Sciatic nerve (tissue), 2 donors: ENCODE results near the gene UBE3B. TPM values are rescaled to one million over a fixed set of nuclear protein-coding genes. Genes with fewer than 3 reads are reported as not detected.
A peak's percentile ranks its signal among the peaks of the same experiment; 100 is the strongest.

ENCODE experiments used
- ATAC-seq: fragments of 200-7000 bp; cut with Tn5 transposase; one replicate; pipeline ENCODE4 v1.9.1; 2020; ENCODE audit warnings: mild to moderate bottlenecking, moderate library complexity
- DNase-seq: peaks from one replicate; pipeline ENCODE4 v3.0.0-alpha.2; 2020; ENCODE audit warnings: low spot score
- intact Hi-C: fragments of 100-400 bp; cut with DNase I; formaldehyde crosslinking; loops from one replicate; pipeline ENCODE4 v1.14.2; 2022
- total RNA-seq: library from RNA; stranded (reverse); fragmentation: NEBNext Ultra II Directional; extraction: Animal tissue kit (Norgen Biotek cat#: 25700); gene quantifications from one replicate; pipeline ENCODE4 v1.2.1, GENCODE V29; 2021
- donor health status: DM: no; HTN: no; CAD: no.
- donor health status: DM: no; HTN: no; CAD: no.

The UBE3B gene
- total RNA-seq, 1 donor from 2014 or later, result 40.4 TPM

DNA sequence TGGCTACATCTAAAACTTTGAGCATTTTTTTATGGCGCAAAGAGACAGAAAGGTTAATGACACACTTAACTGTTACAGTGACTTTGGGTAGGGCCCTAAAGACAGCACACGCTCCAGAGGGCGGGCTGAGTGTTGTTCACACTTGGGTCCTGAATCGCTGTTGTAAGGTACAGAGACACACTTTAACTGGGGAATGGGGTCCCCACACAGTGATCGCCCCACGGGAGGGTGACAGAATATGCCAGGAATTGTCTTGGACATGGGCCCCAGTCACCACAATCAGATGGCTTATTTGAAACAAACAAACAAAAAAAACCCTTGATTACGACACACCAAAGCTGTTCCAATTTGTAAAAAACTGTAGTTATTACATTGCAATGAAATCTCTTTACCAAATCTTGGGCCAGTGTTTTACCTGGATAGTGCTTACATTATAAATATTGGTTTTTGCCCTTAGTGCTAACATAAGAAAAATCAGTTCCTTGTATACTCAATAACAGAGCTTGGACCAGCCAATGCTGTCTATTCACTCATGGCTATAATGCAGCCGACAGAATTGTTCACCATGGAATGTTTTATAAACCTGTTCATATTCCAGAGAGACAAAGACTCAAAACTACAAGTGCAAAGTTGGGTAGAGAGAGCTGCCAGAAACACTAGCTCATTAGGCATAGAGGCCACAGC is 28.6 kb upstream of the UBE3B start:
- intact Hi-C loops, result no loop called here
- no peak for DNase-seq
- no peak for ATAC-seq

DNA sequence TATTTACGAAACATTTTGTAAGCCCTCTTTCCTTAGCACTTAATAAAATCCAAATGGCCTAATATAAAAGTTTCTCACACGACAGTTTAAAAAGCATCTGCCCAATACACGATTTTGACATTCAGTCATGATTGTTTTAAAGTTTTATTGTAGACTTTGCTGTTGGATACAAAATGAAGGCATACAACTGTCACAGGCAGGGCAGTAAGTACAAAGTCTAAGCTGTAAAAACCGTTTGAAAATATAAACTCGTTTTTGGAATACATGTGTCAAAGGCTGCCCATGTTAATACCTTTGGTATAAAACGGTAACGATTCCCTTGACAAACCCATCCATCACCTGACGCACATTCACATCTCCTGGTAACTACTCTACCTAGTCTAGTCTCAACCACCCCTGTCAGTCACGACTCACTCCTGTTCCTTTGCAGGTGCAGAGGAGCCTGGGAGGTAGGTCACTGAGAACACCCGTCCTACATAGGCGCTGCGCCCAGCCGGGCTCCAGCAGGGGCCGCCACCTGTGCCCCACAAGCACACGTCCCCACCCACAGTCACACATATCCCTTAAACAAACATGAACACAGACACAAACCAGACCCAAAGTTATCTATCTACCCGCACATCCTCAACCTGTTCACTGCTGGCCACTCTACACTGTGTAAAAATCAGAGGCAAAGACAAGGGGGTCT is 27.4 kb upstream of the UBE3B start:
- no peak for ATAC-seq
- intact Hi-C loops, result no loop called here
- no peak for DNase-seq

DNA sequence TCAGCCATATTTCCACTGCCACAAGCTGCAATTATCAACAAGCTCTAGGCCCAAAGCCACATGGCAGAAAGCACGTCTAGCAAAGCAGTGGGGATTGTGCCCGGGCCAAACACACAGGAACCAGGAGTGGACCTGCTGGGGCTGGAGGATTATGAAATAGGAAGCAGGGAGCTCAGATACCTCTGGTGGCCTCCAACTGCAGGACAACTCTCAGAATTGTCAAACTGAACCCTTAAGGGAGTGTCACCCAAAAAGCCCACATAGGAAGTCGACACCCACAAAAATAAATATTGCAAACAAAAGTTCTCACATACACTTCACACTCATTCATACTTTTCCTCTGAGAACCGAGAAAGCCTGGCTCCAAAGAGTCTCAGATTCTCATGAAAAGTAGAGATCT is 26.5 kb upstream of the UBE3B start:
- ATAC-seq (no peak), DNase-seq (no peak)

DNA sequence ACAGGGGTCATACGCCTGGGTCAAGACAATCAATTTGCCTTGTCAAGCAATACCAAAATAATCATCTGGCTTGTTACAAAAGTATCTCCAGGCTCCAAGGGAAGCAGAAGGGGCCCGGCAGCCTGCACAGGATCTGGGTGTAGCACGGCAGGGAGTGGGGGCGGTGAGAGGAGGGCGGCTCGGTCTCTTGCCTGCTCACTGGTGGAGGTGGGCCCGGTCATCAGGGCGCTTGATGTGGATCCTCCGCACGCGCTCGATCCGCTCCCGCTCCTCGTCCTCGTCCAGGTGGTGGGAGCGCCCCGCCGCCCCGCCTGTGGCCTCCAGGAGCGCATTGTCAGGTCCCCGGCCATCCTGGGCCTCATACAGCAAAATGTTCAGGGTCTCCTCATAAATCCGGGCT is 26.0 kb upstream of the UBE3B start:
- ATAC-seq (no peak), DNase-seq (no peak)
- intact Hi-C loops, result no loop called here

More for the DNA sequence above, 26.5 kb upstream of the UBE3B start:
- intact Hi-C loops, result no loop called here

DNA sequence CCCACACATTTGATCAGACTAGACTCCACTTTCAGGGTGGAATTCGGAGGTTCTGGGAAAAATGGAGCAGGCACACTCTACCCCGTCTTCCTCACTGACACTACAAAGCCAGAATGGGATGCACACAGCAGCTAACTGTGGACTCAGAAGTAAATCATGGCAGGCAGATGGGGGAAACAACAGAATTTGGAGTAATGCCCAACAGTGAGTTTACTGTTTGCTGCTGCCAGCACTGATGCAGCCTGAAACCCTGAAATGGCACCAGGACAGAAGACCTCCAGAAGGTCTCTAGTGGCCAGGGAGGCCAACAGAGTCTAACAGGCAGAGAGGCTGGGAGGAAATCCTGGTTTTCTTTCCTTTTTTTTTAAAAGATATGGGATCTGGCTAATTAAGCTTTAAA is 24.9 kb upstream of the UBE3B start:
- intact Hi-C loops, result no loop called here
- no peak for DNase-seq
- no peak for ATAC-seq

DNA sequence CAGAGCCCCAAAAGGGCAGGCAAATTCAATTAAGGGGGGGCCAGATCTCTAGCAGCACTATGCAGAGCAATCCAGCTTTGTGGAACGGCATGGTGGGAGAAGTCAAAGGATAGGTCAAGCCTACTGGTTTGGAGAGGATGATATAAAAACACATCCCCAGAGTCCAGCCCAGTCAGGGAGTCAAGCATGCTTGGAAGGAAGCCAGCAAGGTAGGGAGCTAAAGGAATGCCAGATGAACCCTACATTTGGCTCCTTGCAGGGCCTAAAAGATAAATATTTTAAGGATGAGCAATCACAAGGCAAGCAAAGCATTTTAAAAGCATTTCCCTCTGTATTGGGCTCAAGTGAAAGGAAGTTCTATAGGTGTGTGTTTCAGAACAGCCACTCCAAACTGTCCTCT is 21.7 kb upstream of the UBE3B start:
- ATAC-seq (no peak), DNase-seq (no peak)
- intact Hi-C loops, result no loop called here

DNA sequence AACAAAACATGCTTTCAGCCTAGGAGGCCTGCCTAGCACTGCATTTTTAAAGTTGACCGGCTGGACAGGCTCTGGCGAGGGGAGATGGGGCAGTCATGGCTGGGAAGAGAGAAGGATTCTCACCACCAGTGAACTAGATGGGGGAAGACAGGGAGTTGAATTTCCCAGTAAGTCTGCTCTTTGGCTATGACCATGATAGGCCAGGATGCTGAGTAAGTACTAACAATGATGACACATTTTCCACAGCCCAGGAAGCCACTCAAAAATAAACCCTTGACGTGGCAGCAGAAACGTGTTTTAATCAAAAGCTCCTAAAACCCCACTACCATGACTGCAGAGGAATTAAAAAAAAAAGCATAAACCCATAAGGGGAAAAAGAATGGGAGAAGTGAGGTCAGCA is 19.3 kb upstream of the UBE3B start:
- intact Hi-C loops, result no loop called here
- ATAC-seq (no peak), DNase-seq (no peak)

DNA sequence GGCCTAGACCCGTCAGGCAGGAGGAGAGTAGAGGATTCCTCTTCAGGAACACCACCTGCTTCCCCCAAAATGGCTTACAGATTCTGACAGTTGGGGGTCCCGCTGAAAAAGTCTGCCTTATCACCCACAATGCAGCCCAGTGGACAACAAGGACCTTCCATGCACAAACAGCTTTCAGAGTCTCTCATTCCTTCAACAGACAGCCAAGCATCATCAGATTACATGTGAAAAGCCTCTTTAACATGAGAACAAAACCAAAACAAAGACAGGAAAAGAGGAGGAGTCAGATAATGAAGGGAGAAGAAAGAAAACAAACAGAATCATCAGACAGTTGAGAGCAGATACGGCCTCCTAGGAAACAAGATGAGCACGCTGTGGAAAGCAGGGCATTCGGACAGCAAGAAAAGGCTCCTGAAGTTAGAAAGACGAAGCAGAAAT is 18.6 kb upstream of the UBE3B start:
- DNase-seq, result no peak
- intact Hi-C loops, result no loop called here
- no peak for ATAC-seq

DNA sequence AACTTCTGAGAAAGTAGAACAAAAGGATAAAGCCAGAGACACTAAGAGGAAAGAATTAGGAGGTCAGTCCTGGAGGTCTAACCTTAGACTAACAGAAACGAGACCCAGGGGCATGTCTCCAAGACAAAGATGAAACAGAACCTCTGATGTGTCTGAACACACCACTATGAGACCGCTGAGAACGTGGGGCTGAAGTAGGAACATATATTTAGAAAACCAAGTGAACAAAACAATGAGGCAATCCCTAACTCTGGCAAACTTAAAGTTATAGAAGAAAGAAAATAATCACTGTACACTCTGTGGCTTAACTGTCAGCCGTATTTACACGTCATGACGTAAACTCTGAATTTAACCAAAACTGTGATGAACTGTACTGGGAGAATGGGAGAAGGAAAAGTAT is 18.2 kb upstream of the UBE3B start:
- DNase-seq (no peak), ATAC-seq (no peak)
- intact Hi-C loops, result no loop called here

DNA sequence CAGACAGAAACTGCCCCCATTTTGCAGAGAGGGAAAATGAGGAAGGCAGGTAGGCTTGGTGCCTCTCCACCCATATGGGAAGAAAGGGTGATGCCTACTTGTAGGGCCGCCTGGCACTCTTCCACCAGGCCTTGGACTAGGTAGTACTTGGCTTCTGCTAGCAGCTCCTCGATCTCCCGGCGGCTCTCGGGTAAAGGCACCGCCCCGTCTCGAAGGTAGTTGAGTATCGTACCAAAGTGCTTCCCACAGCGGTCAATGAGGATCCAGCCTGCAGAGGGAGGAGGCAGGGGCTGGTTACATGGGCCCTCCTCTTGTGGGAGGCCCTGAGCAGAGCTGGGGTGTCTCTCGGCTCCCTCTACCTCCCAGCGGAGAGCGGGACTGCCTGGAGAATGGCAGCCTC is 16.9 kb upstream of the UBE3B start:
- ATAC-seq, result no peak
- intact Hi-C loops, result no loop called here

DNA sequence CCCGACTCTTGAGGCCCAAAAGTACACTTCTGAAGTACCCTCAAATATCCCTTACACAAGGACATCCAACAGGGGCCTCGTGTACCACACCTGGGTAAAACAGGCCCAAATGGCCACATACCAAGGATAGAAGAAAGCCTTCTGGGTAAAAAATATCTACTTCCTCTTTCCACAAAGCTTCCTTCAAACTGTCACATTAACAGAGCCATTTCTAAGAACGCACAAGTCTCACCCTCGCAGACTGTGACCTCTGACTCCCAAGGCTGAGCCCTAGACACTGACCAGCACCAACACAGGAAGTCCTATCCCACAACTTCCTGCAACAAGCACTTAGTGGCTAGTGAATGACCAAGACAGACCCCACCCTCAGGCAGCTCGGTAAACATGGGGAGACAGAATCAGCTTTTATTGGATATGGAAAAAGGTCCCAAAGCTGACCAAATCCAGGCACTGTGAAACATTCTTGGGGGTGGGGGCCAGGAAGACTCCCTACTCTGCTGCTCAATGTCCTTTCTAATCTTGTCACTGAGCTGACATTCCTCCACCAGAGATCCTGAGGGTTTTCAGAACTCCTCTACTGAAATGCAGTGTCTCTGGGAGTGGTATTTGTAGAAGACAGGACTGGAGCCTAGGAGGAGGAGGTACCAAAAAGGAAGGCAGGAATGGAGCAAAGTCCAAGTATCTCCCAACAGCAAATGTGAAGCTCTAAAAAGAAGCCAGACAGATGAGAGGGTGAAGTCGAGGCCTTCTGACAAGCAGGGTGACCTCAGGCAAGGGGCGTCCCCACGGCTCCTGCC is 16.2 kb upstream of the UBE3B start:
- ATAC-seq, result no peak
- intact Hi-C loops, result no loop called here
- no peak for DNase-seq

More for the DNA sequence above, 16.9 kb upstream of the UBE3B start:
- peak; percentile 70 for DNase-seq

DNA sequence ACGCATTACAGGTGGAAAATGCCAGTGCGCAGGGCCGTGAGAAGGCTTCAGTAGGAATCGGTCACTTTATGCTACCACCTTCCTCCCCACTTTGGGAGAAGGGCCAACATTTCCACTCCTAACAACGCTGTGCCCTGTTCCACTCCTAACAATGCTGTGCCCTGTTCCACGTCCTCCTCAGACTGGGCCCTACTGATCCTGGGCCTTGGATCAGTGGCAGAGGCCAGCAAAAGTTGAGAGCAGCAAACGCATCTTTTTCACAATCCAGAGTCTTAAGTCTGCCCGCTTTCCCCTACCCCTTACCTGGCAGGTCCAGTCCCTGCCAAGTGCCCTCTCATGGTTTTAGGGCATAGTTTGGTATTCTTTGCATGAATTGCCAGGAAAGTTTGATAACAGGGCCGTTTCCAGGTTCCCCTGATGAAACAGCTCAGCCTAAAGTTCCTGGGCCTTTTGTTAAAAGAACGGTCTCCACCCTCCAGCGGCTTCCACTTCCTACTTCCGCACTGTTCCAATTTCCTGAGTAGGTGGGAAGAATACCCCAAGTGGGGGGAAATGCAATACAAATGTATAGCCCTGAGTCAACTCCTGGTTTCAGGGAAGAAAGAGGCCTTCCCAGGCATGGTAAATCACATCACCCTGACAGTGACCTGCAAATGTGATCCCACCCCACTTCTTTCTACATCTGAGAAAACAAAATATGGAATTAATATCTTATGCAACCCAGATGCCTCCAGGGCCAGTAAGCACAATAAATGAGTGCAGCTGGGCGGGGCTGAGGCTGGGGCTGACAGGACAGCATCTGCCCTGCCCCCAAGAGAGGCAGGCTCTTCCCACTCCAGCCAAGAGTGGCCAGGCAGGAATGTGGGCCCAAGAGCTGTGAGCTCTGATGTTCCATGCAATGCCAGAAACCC is 15.3 kb upstream of the UBE3B start:
- peak; percentile 96 for ATAC-seq
- intact Hi-C loops, result no loop called here
- DNase-seq, result peak; percentile 91

DNA sequence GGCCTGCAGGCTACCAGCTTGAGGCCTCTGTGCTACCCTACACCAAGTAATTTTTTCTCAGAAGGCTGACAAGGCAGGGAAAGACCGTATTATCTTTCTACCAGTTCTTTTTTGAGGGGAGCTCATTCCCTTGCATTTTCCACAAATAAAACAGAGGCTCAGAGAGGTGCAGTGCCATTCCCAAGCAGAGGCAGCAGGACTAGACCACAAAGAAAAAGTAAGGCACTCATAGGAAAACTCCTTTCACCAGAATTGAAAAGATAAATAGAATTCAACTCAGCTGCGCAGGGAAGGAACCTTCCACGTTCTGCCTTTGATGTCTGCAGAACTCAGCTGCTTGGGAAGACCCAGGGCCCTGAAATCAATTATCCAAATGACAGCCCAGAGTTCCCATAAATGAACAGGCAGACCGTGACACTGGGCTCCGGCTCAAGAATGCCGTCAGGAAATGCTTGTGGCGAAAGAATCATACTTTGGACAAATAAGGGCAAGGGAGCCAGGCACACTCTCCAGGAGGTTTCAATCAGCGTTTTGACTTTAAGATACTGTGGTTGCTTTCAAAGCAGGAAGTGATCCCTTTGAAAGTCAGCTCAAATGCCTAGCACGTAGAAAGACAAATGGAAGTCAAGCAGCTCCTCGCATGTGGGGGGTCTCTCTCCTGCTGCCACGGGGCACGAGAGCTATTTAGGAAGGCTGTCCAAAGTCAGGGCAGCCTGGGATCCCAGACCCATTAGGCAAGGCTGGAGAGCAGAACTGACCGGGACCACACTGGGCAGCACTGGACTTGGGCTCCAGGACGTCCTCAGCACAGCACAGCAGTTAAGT is 14.4 kb upstream of the UBE3B start:
- ATAC-seq (peak; percentile 87), DNase-seq (peak; percentile 83)
- intact Hi-C loops, result no loop called here

DNA sequence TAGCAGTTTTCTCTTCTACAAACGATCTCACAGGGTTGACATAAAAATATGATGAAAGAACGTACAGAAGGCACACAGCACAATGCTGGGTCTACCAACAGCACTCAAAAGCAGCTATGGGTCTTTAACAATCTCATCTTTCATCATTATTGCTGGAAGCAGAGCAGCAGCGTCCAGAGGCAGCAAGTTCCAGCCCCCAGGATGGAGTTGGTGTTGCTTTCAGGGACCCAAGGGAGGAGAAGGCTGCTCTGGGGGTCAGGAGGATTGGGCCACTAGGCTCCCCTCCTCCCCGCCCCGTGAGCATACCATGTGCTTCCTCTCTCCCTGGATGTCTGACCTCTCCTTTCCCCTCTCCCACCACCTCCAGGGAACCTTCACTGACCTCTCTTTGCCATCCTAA is 13.7 kb upstream of the UBE3B start:
- no peak for ATAC-seq
- intact Hi-C loops, result no loop called here
- DNase-seq, result no peak

DNA sequence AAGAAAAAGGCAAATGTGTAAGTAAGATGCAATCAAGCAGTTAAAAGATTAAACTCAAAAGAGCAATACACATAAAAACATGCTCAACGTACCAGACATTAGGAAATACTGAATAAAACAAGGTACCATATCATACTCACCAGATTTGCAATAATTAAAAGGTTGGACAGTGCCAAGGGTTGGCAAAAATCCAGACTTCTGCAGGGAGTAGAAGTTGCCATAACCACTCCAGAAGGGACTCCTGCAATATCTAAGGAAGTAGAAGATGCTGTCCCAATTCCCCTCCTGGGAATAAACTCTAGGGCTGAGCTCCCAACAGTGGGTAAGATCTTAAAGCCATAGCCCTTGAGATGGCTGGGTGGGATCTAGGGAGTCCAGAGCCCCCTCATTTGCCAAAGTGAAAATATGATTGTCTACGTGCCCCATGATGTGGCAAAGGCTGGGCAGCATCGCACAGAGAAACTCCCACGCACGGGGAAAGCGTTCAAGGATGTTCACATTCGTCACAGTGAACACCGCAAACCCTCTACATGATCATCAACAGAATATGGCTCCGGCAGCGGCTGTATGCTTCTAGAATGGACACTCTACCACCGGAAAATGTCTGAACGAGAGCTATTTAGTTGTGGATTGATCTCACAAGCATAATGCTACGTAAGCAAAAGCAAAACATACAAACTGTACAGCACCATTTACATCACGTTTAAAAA is 12.6 kb upstream of the UBE3B start:
- ATAC-seq, result no peak
- intact Hi-C loops, result no loop called here
- no peak for DNase-seq

DNA sequence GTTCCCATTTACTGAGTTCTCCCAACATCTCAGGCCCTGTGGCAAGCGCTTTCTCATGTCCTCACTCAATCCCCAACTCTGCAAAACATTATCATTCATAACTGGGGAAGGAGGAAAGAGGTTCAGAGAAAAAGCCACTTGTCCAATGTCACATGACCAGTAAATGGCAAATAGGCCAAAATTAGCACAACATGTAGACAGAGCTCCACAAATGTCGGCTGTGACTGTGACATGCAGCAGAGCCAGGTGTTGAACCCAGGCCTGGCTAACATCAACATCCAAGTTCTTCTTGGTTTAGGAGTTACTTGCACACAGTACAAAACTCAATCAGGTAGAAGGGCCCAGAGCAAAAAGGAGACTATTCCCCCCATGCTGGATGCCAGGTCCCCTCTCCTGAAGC is 11.1 kb upstream of the UBE3B start:
- DNase-seq (no peak), ATAC-seq (no peak)
- intact Hi-C loops, result no loop called here

DNA sequence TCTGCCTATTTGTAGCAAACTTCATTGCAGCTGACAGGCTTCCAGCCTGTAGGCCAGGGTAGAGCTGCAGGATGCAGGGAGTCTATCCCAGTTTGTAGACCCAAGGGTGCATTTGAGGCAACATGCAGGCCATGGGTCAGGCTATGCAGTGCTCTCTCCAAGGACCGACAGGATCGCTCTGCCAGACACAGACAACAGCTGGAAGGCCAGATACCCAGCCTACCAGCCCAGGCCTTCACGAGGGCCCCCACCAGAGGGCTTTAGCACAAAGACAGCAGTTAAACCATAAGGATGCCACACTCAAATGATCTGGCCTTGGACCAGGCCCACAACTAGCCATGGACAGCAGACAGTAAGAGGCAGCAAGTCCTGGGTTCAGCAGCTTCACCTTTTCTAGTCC is 10.6 kb upstream of the UBE3B start:
- ATAC-seq (no peak), DNase-seq (no peak)
- intact Hi-C loops, result no loop called here
